ENCODE data around the gene EPHB1. TPM values are rescaled to one million over a fixed set of nuclear protein-coding genes. Genes with fewer than 3 reads are reported as not detected.

Gene EPHB1
- total and polyA plus RNA-seq, 2 of the 13 experiments (the other 11 are each of a cell fraction or from before 2014, with no cell fraction given), result 0.07 to 0.21 TPM

GRCh38 chr3:135258916-135259315 is 463.9 kb downstream of the EPHB1 start:
- Histone ChIP-seq H3K36me3 (replicated peaks in 1 of 2; ENCODE audit: control insufficient read depth in 1 of 2, insufficient read depth in 2 of 2, low read length in 2 of 2) (no peaks in the 10 kb centered on the region), H3K9ac (ENCODE audit: insufficient read depth, low read depth, low read length) (no peak overlapping the region), H3K4me3 (replicated peaks in 1 of 3; ENCODE audit: insufficient read depth in 1 of 3, low read depth in 2 of 3, low read length in 3 of 3) (no peak overlapping the region), H3K79me2 (ENCODE audit: insufficient read depth, low read length) (no peaks in the 10 kb centered on the region), H3K27ac (ENCODE audit: extremely low read length, insufficient read depth, low read length) (no peak overlapping the region), H3K4me1 (ENCODE audit: insufficient read depth, low read length) (no peaks in the 10 kb centered on the region), H4K20me1 (ENCODE audit: insufficient read depth, low read length) (no peaks in the 10 kb centered on the region), H2AFZ (ENCODE audit: low read length) (no peak overlapping the region), H3K4me2 (ENCODE audit: low read depth, low read length) (no peak overlapping the region), H3K9me3 (ENCODE audit: low read length) (no peaks in the 10 kb centered on the region), H3K27me3 (ENCODE audit: control insufficient read depth in 1 of 2, insufficient read depth in 2 of 2, low read length in 2 of 2) (no peaks in the 10 kb centered on the region)
- ATAC-seq, result no peak
- no peak for DNase-seq (ENCODE audit: low spot score)
- ChIA-PET CTCF (ENCODE audit: low intra/inter-chr PET ratio, low total read pairs) (no interaction called here), POLR2A (no interaction called here)
- BruUV-seq (replicated peaks), result no TSS peak
- TF ChIP-seq JDP2 (CRISPR knock-in tag; IDR thresholded peaks at IDR 0.05; ENCODE audit: borderline replicate concordance), result no peak
- in situ Hi-C loops (cut with HindIII; ENCODE audit: extremely low pct_ligation_motif_present, low pct_unique_long_range_greater_than_20kb), result no loop called here
- no peak for FAIRE-seq
- intact Hi-C loops (cut with micrococcal nuclease; ENCODE audit: unreplicated experiment), result no loop called here
- WGBS (ENCODE audit: low lambda C conversion rate), result 14% methylated on average over 3 of the region's 3 CpGs

GRCh38 chr3:135260025-135260424 is 465.0 kb downstream of the EPHB1 start:
- Histone ChIP-seq H4K20me1 (ENCODE audit: insufficient read depth, low read length) (no peaks in the 10 kb centered on the region), H3K79me2 (ENCODE audit: insufficient read depth, low read length) (no peaks in the 10 kb centered on the region), H3K27ac (ENCODE audit: extremely low read length, insufficient read depth, low read length) (no peak overlapping the region), H3K4me3 (replicated peaks in 1 of 3; ENCODE audit: insufficient read depth in 1 of 3, low read depth in 2 of 3, low read length in 3 of 3) (no peak overlapping the region), H3K36me3 (replicated peaks in 1 of 2; ENCODE audit: control insufficient read depth in 1 of 2, insufficient read depth in 2 of 2, low read length in 2 of 2) (no peaks in the 10 kb centered on the region), H3K9me3 (ENCODE audit: low read length) (no peaks in the 10 kb centered on the region), H3K4me1 (ENCODE audit: insufficient read depth, low read length) (no peaks in the 10 kb centered on the region), H2AFZ (ENCODE audit: low read length) (no peak overlapping the region), H3K9ac (ENCODE audit: insufficient read depth, low read depth, low read length) (no peak overlapping the region), H3K4me2 (ENCODE audit: low read depth, low read length) (no peak overlapping the region), H3K27me3 (ENCODE audit: control insufficient read depth in 1 of 2, insufficient read depth in 2 of 2, low read length in 2 of 2) (no peaks in the 10 kb centered on the region)
- ATAC-seq (no peak), FAIRE-seq (no peak), DNase-seq (ENCODE audit: low spot score) (no peak)
- WGBS (ENCODE audit: low lambda C conversion rate), result 7% methylated on average over 2 of the region's 2 CpGs
- no TSS peak for BruUV-seq (replicated peaks)
- in situ Hi-C loops (cut with HindIII; ENCODE audit: extremely low pct_ligation_motif_present, low pct_unique_long_range_greater_than_20kb), result no loop called here
- intact Hi-C loops (cut with micrococcal nuclease; ENCODE audit: unreplicated experiment), result no loop called here
- CTCF ChIA-PET (ENCODE audit: low intra/inter-chr PET ratio, low total read pairs), result no interaction called here
- POLR2A ChIA-PET, result no interaction called here
- TF ChIP-seq SMAD3 (CRISPR knock-in tag; IDR thresholded peaks at IDR 0.05) (no peak), MZF1 (CRISPR knock-in tag; IDR thresholded peaks at IDR 0.05; ENCODE audit: borderline replicate concordance) (no peak), TARDBP (CRISPR knock-in tag; IDR thresholded peaks at IDR 0.05) (no peak), ZNF598 (CRISPR knock-in tag; IDR thresholded peaks at IDR 0.05; ENCODE audit: borderline replicate concordance) (no peak), SKIL (CRISPR knock-in tag; IDR thresholded peaks at IDR 0.05; ENCODE audit: borderline replicate concordance) (no peak), ZNF24 (IDR thresholded peaks at IDR 0.05) (no peak), HNF1B (CRISPR knock-in tag; IDR thresholded peaks at IDR 0.05) (no peak), SATB2 (CRISPR knock-in tag; IDR thresholded peaks at IDR 0.05) (no peak), PHF8 (CRISPR knock-in tag; IDR thresholded peaks at IDR 0.05) (no peak), SMARCC2 (IDR thresholded peaks at IDR 0.05) (no peak), SRSF9 (IDR thresholded peaks at IDR 0.05; ENCODE audit: borderline replicate concordance, insufficient read depth, low read depth, low read length, poor library complexity, severe bottlenecking) (no peak), NPAS2 (CRISPR knock-in tag; IDR thresholded peaks at IDR 0.05; ENCODE audit: borderline replicate concordance) (no peak), MYC (CRISPR knock-in tag; IDR thresholded peaks at IDR 0.05; ENCODE audit: borderline replicate concordance) (no peak), ZNF703 (CRISPR knock-in tag; IDR thresholded peaks at IDR 0.05; ENCODE audit: borderline replicate concordance) (no peak), HDAC1 (CRISPR knock-in tag; IDR thresholded peaks at IDR 0.05) (no peak)
